Measurements from ENCODE around the gene FBXO42. TPM values are rescaled to one million over a fixed set of nuclear protein-coding genes. Genes with fewer than 3 reads are reported as not detected.

The FBXO42 gene
- total RNA-seq, 4 donors from 2014 or later: 22.0 to 52.6 (median 35.3) TPM

GRCh38 chr1:16221499-16221898 is 130.8 kb downstream of the FBXO42 start:
- TF ChIP-seq CTCF (IDR thresholded peaks at IDR 0.05): no peak
- H3K36me3 ChIP-seq: no peaks in the 10 kb centered on the region
- intact Hi-C loops (cut with DNase I): no loop called here
- no peak overlapping the region for H3K4me3 ChIP-seq
- no peak for DNase-seq (ENCODE audit: extremely low spot score)
- H3K9me3 ChIP-seq: peaks cover 0 to 2% (median 0%) of the 10 kb centered on the region in 4 donors
- WGBS: 98% methylated on average over 1 of the region's 1 CpG
- H3K27me3 ChIP-seq: peaks cover 2 to 15% (median 4%) of the 10 kb centered on the region in 4 donors
- H3K4me1 ChIP-seq: peaks cover 10 to 21% (median 19%) of the 10 kb centered on the region in 4 donors
- H3K27ac ChIP-seq (replicated peaks in 1 of 4): no peak overlapping the region

- TF ChIP-seq EP300 (IDR thresholded peaks at IDR 0.05): no peak
- TF ChIP-seq POLR2AphosphoS5 (IDR thresholded peaks at IDR 0.05): no peak
- no peak for TF ChIP-seq POLR2A (IDR thresholded peaks at IDR 0.05; ENCODE audit: low read depth)
- TF ChIP-seq CTCF (IDR thresholded peaks at IDR 0.05): no peak
- intact Hi-C loops (cut with DNase I): no loop called here
- WGBS: 93% methylated on average over 4 of the region's 4 CpGs
Measured at GRCh38 chr1:16219968-16220500, 132.2 kb downstream of the FBXO42 start.

GRCh38 chr1:16218674-16219071 is 133.6 kb downstream of the FBXO42 start:
- TF ChIP-seq POLR2A (IDR thresholded peaks at IDR 0.05; ENCODE audit: low read depth) (no peak), CTCF (IDR thresholded peaks at IDR 0.05) (no peak), POLR2AphosphoS5 (IDR thresholded peaks at IDR 0.05) (no peak), EP300 (IDR thresholded peaks at IDR 0.05) (no peak)
- no peak for DNase-seq (ENCODE audit: extremely low spot score)
- Histone ChIP-seq H3K36me3 (no peaks in the 10 kb centered on the region), H3K27me3 (peaks cover 0 to 5% (median 0%) of the 10 kb centered on the region in 4 donors), H3K4me3 (no peak overlapping the region), H3K4me1 (peaks cover 11 to 27% (median 24%) of the 10 kb centered on the region in 4 donors), H3K9me3 (no peaks in the 10 kb centered on the region), H3K27ac (replicated peaks in 1 of 4) (peak overlapping the region in 1 of 4 donors; percentile 77)
- WGBS: 94% methylated on average over 6 of the region's 6 CpGs
- intact Hi-C loops (cut with DNase I): no loop called here

More at GRCh38 chr1:16219968-16220500, 132.2 kb downstream of the FBXO42 start:
- no peaks in the 10 kb centered on the region for H3K9me3 ChIP-seq
- no peak overlapping the region for H3K4me3 ChIP-seq
- no peak overlapping the region for H3K27ac ChIP-seq (replicated peaks in 1 of 4)
- peaks cover 11 to 27% (median 24%) of the 10 kb centered on the region in 4 donors for H3K4me1 ChIP-seq
- H3K27me3 ChIP-seq: peaks cover 0 to 5% (median 0%) of the 10 kb centered on the region in 4 donors
- no peaks in the 10 kb centered on the region for H3K36me3 ChIP-seq
- DNase-seq (ENCODE audit: extremely low spot score): no peak

GRCh38 chr1:16218014-16218673 is 134.1 kb downstream of the FBXO42 start:
- H3K4me3 ChIP-seq: peak overlapping the region in 3 of 4 donors; percentile 53 to 67 (median 55)
- no peak for DNase-seq (ENCODE audit: extremely low spot score)
- H3K27ac ChIP-seq (replicated peaks in 1 of 4): peak overlapping the region; percentile 39 to 77 (median 66)
- no peaks in the 10 kb centered on the region for H3K9me3 ChIP-seq
- H3K4me1 ChIP-seq: peaks cover 11 to 27% (median 24%) of the 10 kb centered on the region in 4 donors
- H3K36me3 ChIP-seq: no peaks in the 10 kb centered on the region
- H3K27me3 ChIP-seq: peaks cover 0 to 5% (median 0%) of the 10 kb centered on the region in 4 donors
- 89% methylated on average over 9 of the region's 12 CpGs for WGBS
- intact Hi-C loops (cut with DNase I): no loop called here
- TF ChIP-seq POLR2AphosphoS5 (IDR thresholded peaks at IDR 0.05): no peak
- TF ChIP-seq CTCF (IDR thresholded peaks at IDR 0.05): no peak
- no peak for TF ChIP-seq EP300 (IDR thresholded peaks at IDR 0.05)
- no peak for TF ChIP-seq POLR2A (IDR thresholded peaks at IDR 0.05; ENCODE audit: low read depth)

Measured in esophagus muscularis mucosa (tissue), 4 donors.